ENCODE results near the gene WHRN.

The WHRN gene

GRCh38 chr9:114513959-114514267 lies 8.6 kb upstream of the WHRN start:
- DNase-seq (ENCODE audit: low read depth): no peak

GRCh38 chr9:114513055-114513958 lies 8.0 kb upstream of the WHRN start:
- DNase-seq (ENCODE audit: low read depth): no peak

DNA sequence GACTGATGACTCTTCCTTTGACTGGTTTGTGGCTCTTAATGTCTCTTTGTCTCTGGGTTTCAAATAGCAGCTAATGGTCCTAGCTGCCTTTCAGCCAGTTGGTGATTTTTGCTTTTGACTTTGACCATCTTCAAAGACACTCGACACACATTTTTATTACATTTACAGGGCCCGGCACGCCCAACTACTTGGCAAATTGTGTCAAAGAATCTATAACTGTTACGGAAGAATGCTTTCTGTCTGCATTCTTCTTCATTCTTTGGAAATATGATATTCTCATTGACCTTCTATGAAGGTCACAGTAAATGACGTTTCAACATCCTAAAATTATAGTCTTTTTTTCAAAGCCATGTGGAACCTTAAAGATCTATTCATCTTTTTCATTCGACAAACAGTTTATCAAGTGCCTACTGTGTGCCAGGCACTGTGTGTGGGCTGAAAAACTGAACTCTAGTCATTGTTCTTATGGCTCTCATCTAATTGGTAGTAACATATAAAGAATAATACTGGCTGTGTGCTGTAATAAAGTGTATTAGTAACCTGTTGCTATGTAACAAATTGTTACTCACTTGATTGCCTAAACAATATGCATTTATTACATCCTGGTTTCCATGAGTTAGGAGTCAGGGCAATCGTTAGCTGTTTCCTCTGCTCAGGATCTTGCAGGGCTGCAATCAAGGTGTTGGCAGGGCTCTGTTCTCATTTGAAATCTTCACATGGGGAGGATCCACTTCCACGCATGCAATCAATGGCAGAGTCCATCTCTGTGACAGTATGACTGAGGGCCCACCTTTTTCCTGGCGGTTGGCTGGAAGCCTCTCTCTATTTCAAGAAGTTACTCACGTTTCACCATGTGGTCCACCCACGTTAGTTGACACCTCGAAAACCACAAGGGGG lies 7.0 kb upstream of the WHRN start:
- DNase-seq (ENCODE audit: low read depth): no peak

GRCh38 chr9:114507726-114508125 lies 2.5 kb upstream of the WHRN start:
- DNase-seq (ENCODE audit: low read depth): no peak

DNA sequence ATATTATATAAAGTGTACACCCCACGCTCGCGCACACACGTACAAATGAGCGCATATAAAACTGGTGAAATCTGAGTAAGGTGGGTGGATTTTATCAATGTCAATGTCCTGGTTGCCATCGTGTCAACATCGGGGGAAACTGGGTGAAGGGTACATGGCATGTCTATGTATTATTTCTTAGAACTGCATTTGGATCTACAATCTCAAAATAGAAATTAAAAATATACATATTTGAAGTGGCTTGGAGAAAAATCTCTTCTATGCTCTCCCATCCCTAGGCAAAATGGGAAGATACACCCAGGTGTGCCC lies 763 bp upstream of the WHRN start:
- DNase-seq (ENCODE audit: low read depth): no peak

- DNase-seq (ENCODE audit: low read depth): peak; percentile 15
These were observed 709 bp downstream of the WHRN start for GRCh38 chr9:114504341-114505186.

- no peak for DNase-seq (ENCODE audit: low read depth)
These were observed 1.5 kb downstream of the WHRN start for GRCh38 chr9:114503522-114504340.

DNA sequence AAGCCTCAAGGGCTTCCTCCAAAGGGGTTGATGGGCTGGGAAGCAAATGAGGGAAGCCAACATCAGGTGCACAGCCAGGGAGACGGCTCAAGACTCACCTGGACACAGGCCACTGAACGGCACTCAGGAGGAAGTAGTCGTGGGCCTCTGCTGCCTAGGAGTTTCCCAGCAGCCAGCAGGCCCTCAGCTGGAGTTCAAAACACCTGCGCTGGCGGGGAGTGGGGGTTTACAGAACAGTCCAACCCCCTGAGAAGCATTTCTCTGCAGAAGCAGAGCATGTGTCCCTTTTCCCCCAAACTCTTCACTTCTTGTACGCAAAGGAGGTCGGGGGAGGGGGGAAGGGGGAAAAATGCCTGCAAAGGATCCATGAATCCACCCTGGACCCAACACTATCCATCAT lies 2.3 kb downstream of the WHRN start:
- DNase-seq (ENCODE audit: low read depth): no peak

DNA sequence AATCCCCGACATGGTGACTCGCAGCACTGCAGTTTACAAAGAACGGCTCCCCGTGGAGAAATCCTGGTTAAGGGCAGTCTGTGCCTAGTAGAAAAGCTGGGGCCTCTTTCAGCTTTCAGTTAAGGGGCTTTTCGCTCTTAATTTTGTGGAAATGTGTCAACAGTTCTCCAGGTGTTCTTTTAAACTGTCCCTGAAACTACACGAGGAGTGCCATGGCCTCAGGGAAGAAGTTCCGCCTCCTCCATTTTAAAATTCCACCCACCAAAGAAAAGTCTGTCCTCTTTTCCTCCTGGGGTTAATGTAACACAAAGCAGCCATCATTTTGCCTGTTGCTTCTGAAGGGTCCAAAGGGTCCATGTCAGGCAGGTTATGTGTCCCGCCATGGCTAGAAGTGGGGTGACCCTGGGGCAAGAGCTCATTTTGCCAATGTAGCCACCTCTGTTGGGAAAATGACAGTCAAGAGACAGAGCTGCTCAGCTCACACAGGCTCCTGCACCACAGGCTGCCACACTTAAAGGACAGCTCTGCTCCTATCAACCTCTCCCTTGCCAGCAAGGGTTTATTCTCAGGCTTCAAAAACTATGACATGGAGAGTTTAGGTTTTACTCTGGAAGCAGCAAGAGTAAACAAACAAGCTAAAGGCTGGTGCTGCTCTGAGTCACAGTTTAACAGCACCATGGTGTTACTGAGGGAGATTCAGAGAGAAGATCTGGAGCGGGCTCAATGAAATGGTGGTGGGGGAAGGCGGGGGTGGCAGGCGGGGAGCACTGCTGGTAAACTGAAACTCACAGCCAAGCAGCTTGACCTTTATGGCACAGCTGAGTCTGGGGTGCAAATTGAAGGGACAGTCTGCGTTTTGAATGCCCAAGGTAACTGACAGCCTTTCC lies 3.2 kb downstream of the WHRN start:
- DNase-seq (ENCODE audit: low read depth): no peak

- DNase-seq (ENCODE audit: low read depth): no peak
These were observed 4.5 kb downstream of the WHRN start for GRCh38 chr9:114500697-114501292.

DNA sequence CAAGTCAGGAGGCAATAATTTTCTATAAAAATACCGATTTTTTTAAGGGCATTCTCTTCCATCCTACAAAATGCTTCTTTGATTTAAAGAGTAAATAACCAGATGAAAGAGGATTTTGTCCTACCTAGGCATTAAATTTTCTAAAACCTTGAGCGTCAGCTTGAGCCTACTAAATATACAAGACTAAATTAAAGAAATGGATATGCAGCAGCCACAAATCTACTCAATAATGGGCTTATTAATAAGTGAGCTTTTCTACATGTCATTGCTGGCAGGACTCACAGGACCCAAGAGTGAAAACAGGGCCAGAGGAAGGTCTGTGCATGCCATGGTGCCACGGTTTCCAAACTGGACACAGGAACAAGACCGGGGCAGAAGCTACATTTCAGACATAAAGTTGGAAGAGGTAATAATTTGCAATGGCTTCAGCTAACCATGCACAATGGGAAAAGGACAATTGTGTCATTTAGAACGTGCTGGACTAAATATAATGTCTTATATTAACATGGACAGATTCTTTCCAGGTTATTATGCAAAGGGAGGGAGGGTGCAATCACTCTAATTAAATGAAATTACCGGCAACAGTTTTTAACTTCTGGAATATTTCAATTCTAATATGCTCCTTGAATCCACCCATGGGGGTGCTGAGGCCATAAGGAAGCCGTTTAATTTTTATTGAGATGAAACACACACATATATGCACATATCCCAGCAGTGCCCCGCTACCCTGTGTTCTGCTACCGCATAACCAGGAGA lies 5.2 kb downstream of the WHRN start:
- DNase-seq (ENCODE audit: low read depth): no peak

DNA sequence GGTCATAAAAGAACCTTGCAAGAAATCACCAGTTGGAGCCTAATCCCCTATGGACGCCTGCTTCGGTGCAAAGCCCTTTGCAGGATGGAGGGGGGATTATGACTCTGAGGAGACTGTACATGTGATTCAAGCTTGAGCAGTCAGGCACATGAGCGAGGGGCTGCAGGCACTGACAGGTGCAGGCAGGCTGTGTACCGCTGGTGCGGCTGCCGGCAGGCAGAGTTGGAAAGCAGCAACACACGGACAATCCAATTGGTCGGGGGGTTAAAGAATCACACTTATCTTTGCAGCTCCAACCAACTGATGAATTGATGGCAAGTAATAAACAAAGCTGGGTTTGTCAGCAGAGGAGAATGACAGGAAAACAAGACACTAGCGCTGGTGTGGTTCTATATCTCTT lies 5.7 kb downstream of the WHRN start:
- DNase-seq (ENCODE audit: low read depth): no peak

- DNase-seq (ENCODE audit: low read depth): no peak
These were observed 7.4 kb downstream of the WHRN start for GRCh38 chr9:114497727-114498382.

DNA sequence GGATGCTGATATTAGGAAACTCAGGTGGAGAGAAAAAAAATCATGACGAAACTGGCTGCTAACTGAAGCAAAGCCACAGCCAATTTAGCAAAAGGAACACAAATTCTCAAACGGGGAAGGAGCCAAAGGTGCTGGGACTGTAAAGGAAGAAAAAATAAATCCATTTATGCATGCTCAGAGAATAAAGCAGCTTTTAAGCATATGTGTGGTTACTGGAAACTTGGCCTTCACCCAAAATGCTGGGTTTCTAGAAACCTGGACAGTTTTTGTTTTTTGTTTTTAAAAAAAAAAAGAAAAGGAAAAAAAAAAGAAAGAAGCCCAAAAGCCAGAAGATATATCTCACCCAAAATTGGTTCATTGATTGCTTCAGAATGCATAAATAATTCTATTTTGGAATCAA lies 8.0 kb downstream of the WHRN start:
- no peak for DNase-seq (ENCODE audit: low read depth)

DNA sequence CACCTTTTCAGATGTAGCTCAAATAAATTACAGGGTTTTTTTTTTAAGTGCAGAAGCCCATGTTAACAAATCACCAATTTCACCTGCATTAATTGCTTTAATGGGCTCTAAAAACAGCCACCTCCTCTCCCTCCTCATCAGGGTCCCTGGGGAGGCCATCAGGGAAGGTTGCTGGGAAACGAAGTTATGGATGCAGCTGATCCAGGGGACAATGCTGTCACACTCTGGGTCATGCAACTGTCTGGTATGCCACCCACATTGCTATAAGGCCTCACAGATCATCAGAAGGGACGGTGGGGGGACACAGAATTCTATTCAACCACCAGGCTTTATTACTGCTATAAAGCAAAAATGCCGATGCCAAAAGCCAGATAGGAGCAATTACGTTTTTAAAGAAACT lies 9.3 kb downstream of the WHRN start:
- no peak for DNase-seq (ENCODE audit: low read depth)

GRCh38 chr9:114494776-114495569 lies 10.3 kb downstream of the WHRN start:
- no peak for DNase-seq (ENCODE audit: low read depth)

GRCh38 chr9:114493521-114494184 lies 11.6 kb downstream of the WHRN start:
- DNase-seq (ENCODE audit: low read depth): no peak

GRCh38 chr9:114492991-114493390 lies 12.3 kb downstream of the WHRN start:
- DNase-seq (ENCODE audit: low read depth): no peak
